T-cell (primary cell): ENCODE measurements around the gene PLK5. TPM values are rescaled to one million over a fixed set of nuclear protein-coding genes. Genes with fewer than 3 reads are reported as not detected.
"Not testable (repeated sequence)": the region's sequence is repeated elsewhere in the genome, so short reads cannot be mapped to it uniquely, and the experiment has no call there.

Source experiments
- ATAC-seq, 4 experiments: fragments of 200-7000 bp in 3 of 4; fragments of 150-1000 bp in 1 of 4; cut with Tn5 transposase; replicated peaks in 1 of 4; 1 replicate in 3 of 4; 2 replicates in 1 of 4; pipeline ENCODE4 v1.10.0; 2021; ENCODE audit warnings: moderate library complexity in 3 of 4, mild to moderate bottlenecking in 2 of 4, moderate number of reproducible peaks in 1 of 4
- CTCF ChIA-PET, 2 donors: fragments of 300-600 bp; sonication (Branson Sonifier 250); formaldehyde crosslinking; loops; one replicate each; lab custom pipeline; 2022; ENCODE audit warnings: antibody characterized with exemption in 2 of 2; lab: Charles Lee
- POLR2A ChIA-PET, 2 donors: fragments of 300-600 bp; sonication (Branson Sonifier 250); formaldehyde crosslinking; loops; one replicate each; lab custom pipeline; 2022; ENCODE audit warnings: antibody characterized with exemption in 2 of 2; lab: Charles Lee
- DNase-seq, 35 experiments: peaks; one replicate each; pipeline versions ENCODE4 v3.0.0 to v3.0.0-alpha.2; 2013 to 2023
- H3K27ac ChIP-seq: one replicate; pipeline ENCODE4 v1.5.1; 2013; ENCODE audit warnings: low read length
- H3K27me3 ChIP-seq, 2 experiments: replicated peaks in 1 of 2; 1 replicate in 1 of 2; 2 replicates in 1 of 2; pipeline versions ENCODE4 v1.6.1 to v1.7.0; 2013; ENCODE audit warnings: low read length in 1 of 2, mixed read lengths in 1 of 2; ENCODE audit not compliant: control insufficient read depth in 2 of 2, insufficient read depth in 2 of 2; ENCODE audit errors: extremely low read depth in 1 of 2
- H3K36me3 ChIP-seq, 2 donors: 1 replicate in 1 of 2; 2 replicates in 1 of 2; pipeline versions ENCODE4 v1.6.1 to v1.7.0; 2013; ENCODE audit warnings: low read length in 1 of 2; ENCODE audit not compliant: control insufficient read depth in 2 of 2, insufficient read depth in 1 of 2; ENCODE audit errors: extremely low read depth in 1 of 2
- H3K4me1 ChIP-seq, 2 experiments: 1 replicate in 1 of 2; 2 replicates in 1 of 2; pipeline versions ENCODE4 v1.6.1 to v1.7.0; 2013; ENCODE audit warnings: low read length in 2 of 2, mixed read lengths in 1 of 2; ENCODE audit not compliant: insufficient read depth in 2 of 2, control insufficient read depth in 1 of 2; ENCODE audit errors: extremely low read depth in 1 of 2
- H3K4me3 ChIP-seq, 2 donors: 1 replicate in 1 of 2; 2 replicates in 1 of 2; pipeline versions ENCODE4 v1.5.1 to v1.7.0; 2013; ENCODE audit warnings: mild to moderate bottlenecking in 2 of 2, low read length in 1 of 2, moderate library complexity in 1 of 2; ENCODE audit not compliant: control insufficient read depth in 1 of 2; ENCODE audit errors: extremely low read depth in 1 of 2
- H3K9me3 ChIP-seq: 2 replicates; pipeline ENCODE4 v1.7.0; 2013
- H3K27ac Mint-ChIP-seq, 2 donors: one replicate each; pipeline ENCODE4 v1.8.0; 2020 to 2021; ENCODE audit warnings: mild to moderate bottlenecking in 2 of 2, mixed read lengths in 2 of 2
- H3K27me3 Mint-ChIP-seq, 2 donors: one replicate each; pipeline ENCODE4 v1.8.0; 2021 to 2022; ENCODE audit warnings: mixed read lengths in 2 of 2
- H3K36me3 Mint-ChIP-seq: one replicate; pipeline ENCODE4 v1.8.0; 2021; ENCODE audit warnings: mixed read lengths
- H3K4me1 Mint-ChIP-seq, 3 donors: one replicate each; pipeline ENCODE4 v1.8.0; 2020 to 2022; ENCODE audit warnings: mixed read lengths in 3 of 3, mild to moderate bottlenecking in 1 of 3
- H3K4me3 Mint-ChIP-seq, 3 donors: one replicate each; pipeline ENCODE4 v1.8.0; 2020 to 2022; ENCODE audit warnings: mild to moderate bottlenecking in 3 of 3, mixed read lengths in 3 of 3, moderate library complexity in 3 of 3
- H3K9me3 Mint-ChIP-seq, 3 donors: one replicate each; pipeline ENCODE4 v1.8.0; 2020 to 2022; ENCODE audit warnings: mixed read lengths in 3 of 3
- WGBS: methylation state at CpG from one replicate; pipeline ENCODE4 v1.1.5; 2013; ENCODE audit warnings: missing lambda C conversion rate; ENCODE audit not compliant: insufficient coverage; 5-methylcytosine and 5-hydroxymethylcytosine counted together
- total RNA-seq, 35 experiments: library from RNA in 6 of 35; stranded (reverse) in 6 of 35; fragments of 120-200 nt in 1 of 35; gene quantifications; one replicate each; pipeline versions ENCODE4 v1.2.1 to v1.2.4 and lab custom pipeline; 2013 to 2026

Gene PLK5
- total RNA-seq, 5 donors from 2014 or later (not counting 1 experiment from before 2014, with no cell fraction given): not detected

DNA sequence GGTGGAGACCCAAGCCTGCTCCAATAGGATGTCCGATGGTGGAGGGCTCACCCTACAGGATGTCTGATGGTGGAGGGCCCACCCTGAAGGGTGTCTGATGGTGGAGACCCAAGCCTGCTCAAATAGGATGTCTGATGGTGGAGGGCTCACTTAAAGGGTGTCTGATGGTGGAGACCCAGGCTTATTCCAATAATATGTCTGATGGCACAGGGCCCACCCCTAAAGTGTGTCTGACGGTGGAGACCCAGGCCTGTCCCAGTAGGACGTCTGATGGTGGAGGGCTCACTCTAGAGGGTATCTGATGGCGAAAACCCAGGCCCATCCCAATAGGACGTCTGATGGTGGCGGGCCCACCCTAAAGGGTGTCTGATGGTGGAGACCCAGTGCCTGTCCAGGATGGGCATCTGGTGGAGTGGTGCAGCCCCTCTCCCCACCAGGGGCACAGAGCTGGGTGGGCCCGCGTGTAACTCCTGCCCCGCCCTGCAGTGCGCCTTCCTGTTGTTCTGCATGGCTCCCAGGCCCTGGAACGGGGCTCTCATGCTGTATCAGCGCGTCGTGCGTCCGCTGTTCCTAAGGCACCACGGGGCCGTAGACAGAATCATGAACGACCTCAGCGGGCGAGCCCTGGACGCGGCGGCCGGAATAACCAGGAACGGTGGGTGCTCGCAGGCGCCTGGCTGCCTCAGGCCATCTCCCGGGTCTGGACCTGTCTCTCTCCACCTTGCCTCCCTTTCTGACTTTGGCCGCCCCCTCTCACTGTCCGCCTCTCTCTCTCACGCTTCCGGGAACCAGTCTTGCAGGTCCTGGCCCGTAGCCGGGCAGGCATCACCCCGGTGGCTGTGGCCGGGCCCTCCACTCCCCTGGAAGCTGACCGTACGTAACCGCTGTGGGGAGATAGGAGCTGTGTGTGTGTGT, 27.8 kb upstream of the PLK5 start:
- no peaks in the 10 kb centered on the region for H3K36me3 ChIP-seq
- Mint-ChIP-seq H3K9me3 (no peaks in the 10 kb centered on the region), H3K27ac (no peak overlapping the region), H3K4me3 (no peak overlapping the region), H3K36me3 (no peaks in the 10 kb centered on the region), H3K4me1 (peaks cover 5 to 6% (median 5%) of the 10 kb centered on the region in 3 donors), H3K27me3 (peaks cover 0 to 1% of the 10 kb centered on the region in 2 donors)
- no peak overlapping the region for H3K4me3 ChIP-seq
- ChIA-PET CTCF (no interaction called here), POLR2A (no interaction called here)
- DNase-seq: no peak
- H3K27ac ChIP-seq: no peak overlapping the region
- WGBS: 89% methylated on average over 25 of the region's 40 CpGs
- ATAC-seq: no peak
- H3K27me3 ChIP-seq: peaks cover 0 to 19% of the 10 kb centered on the region in 2 experiments
- H3K9me3 ChIP-seq: no peaks in the 10 kb centered on the region
- peaks cover 0 to 8% of the 10 kb centered on the region in 2 experiments for H3K4me1 ChIP-seq

DNA sequence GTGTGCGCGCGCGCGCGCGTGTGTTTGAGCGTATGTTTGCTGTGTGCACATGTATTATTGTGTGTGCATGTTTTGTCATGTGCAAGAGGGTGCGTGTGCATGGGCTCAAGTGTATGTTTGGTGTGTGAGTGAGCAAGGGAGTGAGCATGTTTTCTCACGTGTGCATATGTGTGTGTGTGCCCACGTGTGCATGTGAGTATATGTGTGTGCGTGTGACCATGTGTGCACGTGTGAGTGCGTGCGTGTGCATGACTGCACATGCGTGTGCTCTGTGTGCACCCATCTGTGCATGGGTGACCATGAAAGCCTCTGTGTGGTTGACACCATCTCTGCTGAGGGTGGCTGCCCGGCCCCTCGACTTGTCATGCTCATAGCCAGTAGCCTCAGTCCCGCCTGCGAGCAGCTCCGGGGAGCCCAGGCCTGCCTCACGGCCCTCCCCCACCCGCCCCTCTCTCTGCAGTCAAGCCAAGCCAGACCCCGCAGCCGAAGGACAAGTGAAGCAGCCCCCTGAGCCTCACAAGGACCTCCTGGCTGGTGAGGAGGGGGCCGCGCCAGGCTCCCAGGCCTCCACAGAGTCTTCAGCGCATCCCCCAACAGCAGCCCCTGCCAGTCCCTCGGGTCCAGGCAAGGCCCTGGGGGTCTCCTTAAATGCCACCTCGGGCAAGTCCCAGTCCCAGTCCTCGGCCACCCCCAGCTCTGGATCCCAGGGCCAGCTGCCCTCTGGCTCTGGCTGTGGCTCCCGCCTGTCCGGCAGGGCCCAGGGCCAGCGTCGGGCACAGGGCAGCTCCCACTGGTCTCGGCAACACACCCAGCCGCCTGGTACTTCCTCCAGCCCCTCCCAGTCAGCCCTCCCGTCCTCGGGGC, 26.9 kb upstream of the PLK5 start:
- Histone ChIP-seq H3K27me3 (peaks cover 0 to 17% of the 10 kb centered on the region in 2 experiments), H3K27ac (no peak overlapping the region), H3K9me3 (no peaks in the 10 kb centered on the region), H3K4me3 (no peak overlapping the region), H3K36me3 (no peaks in the 10 kb centered on the region), H3K4me1 (no peaks in the 10 kb centered on the region)
- ATAC-seq: no peak
- Mint-ChIP-seq H3K27me3 (peaks cover 0 to 1% of the 10 kb centered on the region in 2 donors), H3K27ac (no peak overlapping the region), H3K9me3 (no peaks in the 10 kb centered on the region), H3K4me1 (peaks cover 0 to 2% (median 1%) of the 10 kb centered on the region in 3 donors), H3K36me3 (no peaks in the 10 kb centered on the region), H3K4me3 (no peak overlapping the region)
- ChIA-PET POLR2A (no interaction called here), CTCF (no interaction called here)
- DNase-seq: no peak
- 78% methylated on average over 37 of the region's 39 CpGs for WGBS

DNA sequence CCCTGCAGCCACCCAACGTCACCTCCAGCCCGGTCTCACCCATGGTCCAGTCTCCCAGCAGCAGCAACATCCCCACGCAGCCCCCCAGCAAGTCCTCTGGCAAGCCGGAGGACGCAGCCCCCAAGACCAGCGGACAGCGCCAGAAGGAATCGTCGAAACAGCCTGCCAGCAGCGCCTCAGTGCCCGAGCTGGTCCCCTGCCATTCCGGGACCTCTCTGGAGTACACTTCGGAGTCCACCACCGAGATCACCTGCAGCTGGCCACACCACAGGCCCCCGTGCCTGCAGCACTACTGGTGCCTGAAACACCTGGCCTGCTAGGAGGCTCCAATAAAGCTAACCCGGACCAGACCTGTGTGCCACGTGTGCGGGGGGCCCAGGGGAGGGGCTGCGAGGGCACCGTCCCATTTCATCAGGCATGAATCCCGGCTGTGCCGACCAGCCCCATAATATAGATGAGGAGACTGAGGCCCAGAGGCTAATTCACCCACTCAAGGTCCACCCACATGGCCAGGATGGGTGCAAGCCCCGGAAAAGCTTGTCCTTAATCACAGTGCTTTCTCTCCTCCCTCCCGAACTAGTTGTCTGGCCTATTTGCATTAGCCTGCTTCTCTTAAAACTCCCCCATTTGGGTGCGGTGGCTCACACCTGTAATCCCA, 26.2 kb upstream of the PLK5 start:
- ATAC-seq (no peak), DNase-seq (no peak)
- peaks cover 0 to 24% of the 10 kb centered on the region in 2 experiments for H3K27me3 ChIP-seq
- H3K27me3 Mint-ChIP-seq: peaks cover 2 to 3% of the 10 kb centered on the region in 2 donors
- no peak overlapping the region for H3K27ac Mint-ChIP-seq
- CTCF ChIA-PET: no interaction called here
- H3K27ac ChIP-seq: no peak overlapping the region
- POLR2A ChIA-PET: no interaction called here
- no peaks in the 10 kb centered on the region for H3K36me3 Mint-ChIP-seq
- H3K36me3 ChIP-seq: no peaks in the 10 kb centered on the region
- peaks cover 0 to 2% (median 2%) of the 10 kb centered on the region in 3 donors for H3K4me1 Mint-ChIP-seq
- 84% methylated on average over 16 of the region's 25 CpGs for WGBS
- no peaks in the 10 kb centered on the region for H3K9me3 ChIP-seq
- no peaks in the 10 kb centered on the region for H3K4me1 ChIP-seq
- no peak overlapping the region for H3K4me3 Mint-ChIP-seq
- no peak overlapping the region for H3K4me3 ChIP-seq
- no peaks in the 10 kb centered on the region for H3K9me3 Mint-ChIP-seq

DNA sequence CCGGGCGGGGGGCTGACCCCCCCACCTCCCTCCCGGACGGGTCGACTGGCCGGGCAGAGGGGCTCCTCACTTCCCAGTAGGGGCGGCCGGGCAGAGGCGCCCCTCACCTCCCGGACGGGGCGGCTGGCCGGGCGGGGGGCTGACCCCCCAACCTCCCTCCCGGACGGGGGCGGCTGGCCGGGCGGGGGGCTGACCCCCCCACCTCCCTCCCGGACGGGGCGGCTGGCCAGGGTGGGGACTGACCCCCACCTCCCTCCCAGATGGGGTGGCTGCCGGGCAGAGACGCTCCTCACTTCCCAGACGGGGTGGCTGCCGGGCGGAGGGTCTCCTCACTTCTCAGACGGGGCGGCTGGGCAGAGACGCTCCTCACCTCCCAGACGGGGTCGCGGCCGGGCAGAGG, 24.6 kb upstream of the PLK5 start:
- DNase-seq, POLR2A ChIA-PET, H3K36me3 Mint-ChIP-seq, H3K27ac Mint-ChIP-seq, ATAC-seq, H3K9me3 Mint-ChIP-seq, H3K4me3 ChIP-seq, H3K9me3 ChIP-seq, H3K27me3 Mint-ChIP-seq, H3K27ac ChIP-seq, CTCF ChIA-PET, H3K4me1 Mint-ChIP-seq, H3K4me3 Mint-ChIP-seq, H3K36me3 ChIP-seq: not testable (repeated sequence)
- peaks cover 0 to 40% of the 10 kb centered on the region in 2 experiments for H3K27me3 ChIP-seq
- WGBS: no CpG with 5 or more reads among the region's 34 CpGs
- H3K4me1 ChIP-seq: peaks cover 0 to 12% of the 10 kb centered on the region in 2 experiments

DNA sequence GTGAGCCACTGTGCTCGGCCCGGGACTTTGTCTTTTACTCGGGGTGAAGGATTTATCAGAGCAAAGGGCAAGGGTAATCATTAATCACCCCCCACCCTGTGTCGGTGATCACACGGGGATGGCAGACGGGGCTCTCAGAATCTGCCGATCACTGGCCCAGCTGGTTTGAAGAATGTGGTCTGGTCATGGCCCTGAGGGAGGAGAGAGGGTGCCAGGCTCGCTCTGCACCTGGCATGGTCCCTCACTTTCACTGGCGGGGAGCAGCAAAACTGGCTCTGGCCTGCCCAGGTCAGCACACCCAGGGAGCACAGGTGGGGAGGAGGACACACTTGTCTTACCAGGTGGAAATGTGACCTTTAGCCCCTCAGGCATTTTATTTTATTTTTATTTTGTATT, 22.7 kb upstream of the PLK5 start:
- ChIA-PET CTCF (no interaction called here), POLR2A (interaction anchor here in 1 of 2 donors (0.7 kb wide), 1 partner anchor 12 kb away, joined by 3 read pairs; no protein-coding TSS in a partner anchor)
- WGBS: 100% methylated on average over 1 of the region's 9 CpGs
- Histone ChIP-seq H3K27me3 (peaks cover 0 to 54% of the 10 kb centered on the region in 2 experiments), H3K27ac (no peak overlapping the region), H3K9me3 (no peaks in the 10 kb centered on the region), H3K36me3 (no peaks in the 10 kb centered on the region), H3K4me1 (peaks cover 0 to 12% of the 10 kb centered on the region in 2 experiments), H3K4me3 (no peak overlapping the region)
- Mint-ChIP-seq H3K27me3 (peaks cover 3 to 7% of the 10 kb centered on the region in 2 donors), H3K27ac (no peak overlapping the region), H3K4me1 (peaks cover 1 to 9% (median 7%) of the 10 kb centered on the region in 3 donors), H3K36me3 (no peaks in the 10 kb centered on the region), H3K9me3 (no peaks in the 10 kb centered on the region), H3K4me3 (no peak overlapping the region)
- ATAC-seq (no peak), DNase-seq (no peak)
